Peyer's patch (tissue), 4 donors: Measurements from ENCODE around the gene SRC.

Experiments
- CTCF ChIP-seq, 6 experiments: fragments of 450-650 bp in 4 of 6; fragments of 200-600 bp in 2 of 6; sonication (generic) in 1 of 6; IDR thresholded peaks; one replicate each; pipeline ENCODE4 v1.5.1; 2017 to 2019; ENCODE audit warnings: antibody characterized with exemption in 6 of 6, mild to moderate bottlenecking in 3 of 6, moderate library complexity in 1 of 6
- POLR2A ChIP-seq, 2 donors: fragments of 450-650 bp; IDR thresholded peaks; one replicate each; pipeline ENCODE4 v1.5.1; 2017; ENCODE audit warnings: antibody characterized with exemption in 2 of 2, mild to moderate bottlenecking in 2 of 2, moderate library complexity in 2 of 2

- no peak for TF ChIP-seq CTCF (IDR thresholded peaks at IDR 0.05)
- TF ChIP-seq POLR2A (IDR thresholded peaks at IDR 0.05): no peak
Measured at GRCh38 chr20:37377346-37378081, 31.6 kb downstream of the SRC start.
